Activated CD8-positive, alpha-beta memory T cell treated with anti-CD3 and anti-CD28 coated beads for 24 hours (primary cell): ENCODE data around the gene TANGO2.

Source experiments
- DNase-seq: peaks from one replicate; pipeline ENCODE4 v3.0.0-alpha.2; 2020

Gene TANGO2

DNA sequence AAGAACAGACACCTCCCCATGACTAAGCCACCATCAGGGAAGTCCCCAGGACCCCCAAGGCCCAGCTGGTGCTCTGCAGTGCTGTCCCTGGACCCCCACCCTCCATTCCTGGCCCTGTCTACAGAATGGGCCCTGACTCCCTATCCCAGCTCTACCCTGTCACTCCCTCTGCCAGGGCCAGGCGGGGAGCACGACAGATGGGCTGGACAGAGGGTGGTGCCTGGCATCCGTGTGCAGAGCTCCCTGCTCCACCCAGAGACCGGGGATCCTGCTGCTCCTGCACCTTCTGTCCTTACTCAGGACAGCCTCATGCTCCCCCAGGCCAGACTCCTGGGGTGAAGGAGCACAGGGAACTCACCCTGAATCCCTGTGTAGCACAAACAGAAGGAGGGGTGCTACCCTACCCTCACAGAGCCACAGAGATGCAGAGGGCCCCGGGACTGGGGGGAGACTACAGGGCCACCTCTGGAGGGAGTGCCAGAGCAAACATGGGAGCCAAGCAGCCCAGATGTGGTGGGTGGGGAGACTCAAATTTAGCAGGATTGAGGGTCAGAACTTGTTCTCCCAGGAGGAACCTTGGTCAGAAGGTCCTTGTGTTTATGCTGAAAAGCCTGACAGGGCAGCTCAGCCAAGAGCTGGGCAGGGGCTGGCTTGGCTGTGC is 6.3 kb upstream of the TANGO2 start:
- DNase-seq: no peak

DNA sequence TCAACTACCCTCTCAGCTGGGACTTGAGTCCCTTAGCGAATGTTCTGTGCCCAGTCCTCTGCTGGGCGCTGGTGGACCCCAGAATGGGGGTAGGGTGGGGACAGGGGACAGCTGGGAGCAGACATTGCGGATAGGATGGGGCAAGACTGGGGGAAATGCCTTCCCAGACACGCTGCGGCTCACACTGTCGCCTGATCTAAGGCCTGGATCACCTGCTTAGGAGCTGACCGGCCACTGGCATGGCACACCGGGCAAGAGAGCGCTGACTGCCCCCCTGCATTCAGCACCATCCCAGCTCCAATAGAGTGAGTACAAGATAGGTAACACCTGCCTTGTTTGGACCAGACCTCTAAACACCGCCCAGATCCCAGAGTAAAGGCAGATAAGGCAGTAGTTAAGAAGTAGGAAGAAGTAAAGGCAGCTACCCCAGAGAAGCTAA is 5.7 kb upstream of the TANGO2 start:
- no peak for DNase-seq

GRCh38 chr22:20015971-20016733 is 4.8 kb upstream of the TANGO2 start:
- peak; percentile 75 for DNase-seq

- DNase-seq: peak; percentile 97
These were observed 3.9 kb upstream of the TANGO2 start, which contains the start of gene ARVCF for GRCh38 chr22:20016734-20017621. Gene ARVCF, minus strand, starts transcription at chr22:20016823. Its CDS starts 26,029 bp downstream, at chr22:19990794.

GRCh38 chr22:20017622-20017958 is 3.3 kb upstream of the TANGO2 start:
- no peak for DNase-seq

- DNase-seq: no peak
These were observed 2.9 kb upstream of the TANGO2 start for GRCh38 chr22:20018001-20018400.

DNA sequence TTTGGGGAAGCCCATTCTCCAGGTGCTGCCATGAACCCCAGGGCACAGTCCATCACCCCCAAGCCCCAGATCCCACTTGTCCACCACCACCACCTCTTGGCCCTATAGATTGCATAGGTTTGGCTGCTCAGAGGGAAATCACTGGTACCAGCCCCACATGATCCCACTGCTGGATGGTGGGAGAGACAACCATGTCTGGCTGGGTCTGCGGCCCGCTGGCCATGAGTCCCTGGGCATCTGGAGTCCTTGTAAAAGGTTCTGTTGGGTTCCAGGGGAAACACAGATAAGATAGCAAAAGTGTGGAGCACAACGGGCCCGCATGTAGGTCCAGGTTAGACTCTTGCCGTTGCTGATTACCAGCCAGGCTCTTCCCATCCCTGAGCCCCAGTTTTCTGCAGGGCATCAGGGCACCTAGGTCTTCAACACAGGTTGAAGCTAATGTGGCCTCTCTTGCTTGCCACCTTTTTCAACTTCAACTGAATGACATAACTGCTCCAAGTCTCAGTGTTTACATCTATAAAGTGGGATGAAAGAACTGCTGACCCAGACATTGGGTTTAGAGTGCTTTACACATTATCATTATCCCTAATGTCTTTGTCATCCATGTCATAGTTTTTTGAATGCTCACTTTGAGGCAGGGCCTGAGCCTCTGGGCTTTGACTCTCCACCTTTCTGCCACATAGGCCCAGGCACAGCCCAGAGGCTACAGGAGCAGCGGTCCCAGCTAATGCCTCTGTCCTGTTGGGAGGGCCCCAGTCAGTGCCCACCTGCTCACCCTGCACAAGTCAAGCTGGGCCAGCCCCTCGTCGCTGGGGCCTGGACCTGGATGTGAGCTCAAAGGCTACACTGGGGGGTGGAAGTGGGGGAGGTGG is 1.0 kb upstream of the TANGO2 start:
- no peak for DNase-seq

- peak; percentile 64 for DNase-seq
These were observed 579 bp downstream of the TANGO2 start for GRCh38 chr22:20021196-20022181.

DNA sequence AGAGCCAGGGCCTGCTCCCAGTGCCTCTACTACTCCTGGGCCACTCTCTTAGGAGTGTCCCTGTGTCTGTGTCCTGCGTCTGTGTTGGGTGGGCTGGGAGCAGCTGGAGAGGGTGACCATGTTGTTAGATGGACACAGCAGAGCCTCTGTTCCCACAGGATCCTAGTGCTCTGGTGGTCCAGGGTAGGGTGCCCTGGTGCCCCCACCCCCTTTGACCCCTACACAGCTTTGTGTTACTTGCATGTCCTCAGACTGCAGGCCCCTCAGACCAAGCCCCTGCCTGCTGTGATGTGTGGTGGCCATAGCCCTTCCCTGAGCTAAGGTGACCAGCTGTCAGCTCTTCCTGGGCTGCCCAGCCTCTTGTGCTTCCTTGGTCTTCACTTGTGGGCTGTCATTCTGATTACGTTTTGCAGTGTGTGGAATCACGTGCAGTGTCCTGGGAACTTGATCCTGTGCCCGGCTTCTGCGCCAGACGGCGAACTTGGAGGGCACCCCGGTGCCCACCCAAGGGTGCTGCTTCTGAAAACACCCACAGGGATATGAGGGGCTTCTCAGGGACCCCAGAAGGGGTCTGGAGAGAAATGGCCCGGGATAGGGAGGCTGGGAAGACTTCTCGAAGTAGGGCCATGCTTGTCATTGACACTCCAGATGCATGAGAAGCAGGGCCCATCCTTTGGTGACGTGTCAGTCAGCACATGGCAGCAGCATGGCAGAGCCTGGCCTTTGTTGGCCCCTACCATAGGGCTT is 1.5 kb downstream of the TANGO2 start:
- no peak for DNase-seq

DNA sequence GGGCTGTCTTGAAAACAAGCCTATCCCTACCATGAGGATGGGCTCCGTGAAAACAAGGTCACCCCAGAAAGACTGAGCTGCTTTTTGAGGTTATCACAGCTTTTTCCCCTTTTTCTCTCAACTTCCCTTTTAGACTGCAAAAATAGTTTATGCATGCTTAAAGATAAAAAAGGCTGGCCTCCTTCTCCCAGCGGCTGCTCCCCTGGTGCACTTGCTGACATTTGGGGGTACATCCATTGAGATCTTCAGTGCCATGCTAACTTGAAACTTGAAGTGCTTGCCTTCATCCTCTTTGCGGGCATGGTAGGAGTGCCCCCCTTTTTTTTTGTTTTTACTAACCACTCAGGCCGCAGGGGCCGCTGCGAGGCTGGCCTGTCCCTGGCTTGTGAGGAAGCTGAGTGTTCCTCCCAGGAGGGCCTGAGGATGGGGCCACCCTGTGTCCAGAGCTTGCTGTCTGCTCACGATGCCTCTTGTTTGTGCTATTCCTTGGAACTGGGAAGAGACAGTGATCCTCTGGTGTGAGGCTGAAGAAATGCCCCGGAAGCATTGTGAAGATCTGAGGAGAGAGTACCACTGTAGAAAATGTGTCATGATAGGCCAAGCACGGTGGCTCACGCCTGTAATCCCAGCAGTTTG is 2.2 kb downstream of the TANGO2 start:
- no peak for DNase-seq

DNA sequence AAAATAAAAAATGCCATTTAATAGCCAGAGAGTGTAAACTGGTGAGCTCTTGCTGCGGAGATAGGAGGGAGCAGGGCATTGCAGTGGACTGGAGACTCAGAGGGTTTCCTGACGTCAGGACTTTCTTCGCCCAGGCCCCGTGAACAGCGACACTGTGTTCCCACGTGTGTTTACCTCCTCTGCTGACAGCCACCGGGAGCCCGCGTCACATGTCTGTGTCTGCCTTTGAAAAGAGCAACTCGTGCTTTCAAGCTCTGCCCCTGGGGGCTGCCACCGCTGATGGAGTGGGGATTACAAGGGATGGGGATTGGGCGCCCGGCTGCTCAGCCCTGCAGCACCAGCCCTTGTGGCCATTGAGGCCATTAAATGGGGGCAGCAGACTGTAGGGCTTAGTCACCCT is 3.3 kb downstream of the TANGO2 start:
- no peak for DNase-seq

GRCh38 chr22:20024650-20025397 is 3.9 kb downstream of the TANGO2 start:
- no peak for DNase-seq

DNA sequence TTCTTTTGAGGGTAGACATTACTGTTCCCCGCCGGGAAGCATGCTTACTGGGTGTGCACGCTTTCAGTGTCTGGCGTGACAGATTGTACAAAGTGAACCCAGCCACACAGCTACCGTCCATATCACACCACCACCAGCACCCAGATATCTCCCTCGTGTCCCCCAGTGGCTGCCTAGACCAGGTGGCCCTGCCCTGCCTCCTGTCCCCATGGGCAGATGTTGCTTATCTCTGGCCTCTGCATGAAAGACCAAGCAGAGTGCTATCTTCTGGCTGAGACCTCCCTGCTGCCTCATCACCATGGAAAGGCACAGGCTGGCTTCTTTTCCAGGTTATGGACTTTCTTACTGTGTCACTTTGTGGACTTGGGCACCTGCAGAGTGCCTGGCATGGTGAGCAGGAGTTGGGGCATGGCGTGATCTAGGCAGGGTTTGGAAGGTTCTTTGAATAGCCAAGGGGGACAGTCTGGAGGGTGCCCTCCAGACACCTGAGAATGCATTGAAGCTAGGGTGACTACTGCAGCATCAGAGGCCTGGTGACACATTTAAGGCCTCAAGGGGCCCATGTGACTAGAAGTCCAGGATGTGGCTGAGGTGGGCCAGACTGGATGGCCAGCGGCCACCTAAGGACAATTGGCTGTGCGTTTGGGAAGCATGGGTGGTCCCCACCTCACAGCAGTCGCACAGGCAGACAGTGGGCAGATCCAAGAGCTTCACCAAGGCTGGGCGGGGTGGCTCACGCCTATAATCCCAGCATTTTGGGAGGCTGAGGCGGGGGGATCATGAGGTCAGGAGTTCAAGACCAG is 4.7 kb downstream of the TANGO2 start:
- no peak for DNase-seq

DNA sequence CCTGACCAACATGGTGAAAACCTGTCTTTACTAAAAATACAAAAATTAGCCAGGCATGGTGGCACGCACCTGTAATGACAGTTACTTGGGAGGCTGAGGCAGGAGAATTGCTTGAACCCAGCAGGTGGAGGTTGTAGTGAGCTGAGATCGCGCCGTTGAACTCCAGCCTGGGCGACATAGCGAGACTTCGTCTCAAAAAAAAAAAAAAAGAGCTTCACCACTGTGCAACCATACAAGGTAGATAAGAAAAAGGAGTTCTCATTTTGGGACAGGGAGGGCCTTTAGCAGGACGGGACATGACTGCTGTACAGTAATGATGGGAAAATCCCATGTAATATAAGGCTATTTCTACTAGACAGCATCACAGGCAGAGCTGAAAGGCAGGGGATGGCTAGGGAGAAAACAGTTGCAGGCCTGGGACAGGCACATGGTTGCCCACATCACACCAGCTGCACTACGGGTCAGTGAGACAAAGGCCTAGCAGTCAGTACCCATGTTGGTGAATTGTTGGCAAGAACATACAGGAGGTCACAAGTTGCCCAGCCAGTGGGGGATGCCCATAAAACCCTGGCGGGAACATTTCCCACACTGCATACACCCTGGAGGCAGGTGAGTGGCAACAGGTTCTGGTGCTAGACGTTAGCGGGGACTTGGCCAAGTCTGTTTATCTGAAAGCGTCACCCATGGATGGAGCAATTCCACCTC is 5.4 kb downstream of the TANGO2 start:
- no peak for DNase-seq

GRCh38 chr22:20026996-20027601 is 6.2 kb downstream of the TANGO2 start:
- DNase-seq: no peak

GRCh38 chr22:20027966-20028854 is 7.3 kb downstream of the TANGO2 start:
- DNase-seq: no peak
